Parathyroid adenoma (tissue), 2 donors: ENCODE measurements around the gene FOXJ1.

Source experiments
- H2AFZ ChIP-seq: fragments of 300-600 bp; sonication (generic); one replicate; pipeline ENCODE4 v1.7.0; 2017; ENCODE audit warnings: antibody characterized with exemption, mild to moderate bottlenecking
- H3K27ac ChIP-seq: fragments of 300-600 bp; sonication (generic); one replicate; pipeline ENCODE4 v1.7.0; 2017
- H3K27me3 ChIP-seq: fragments of 300-600 bp; sonication (generic); one replicate; pipeline ENCODE4 v1.7.0; 2017; ENCODE audit warnings: low read length; ENCODE audit not compliant: control insufficient read depth, insufficient read depth
- H3K36me3 ChIP-seq: fragments of 300-600 bp; sonication (generic); one replicate; pipeline ENCODE4 v1.7.0; 2017; ENCODE audit warnings: low read length; ENCODE audit not compliant: control insufficient read depth, insufficient read depth
- H3K4me1 ChIP-seq: fragments of 300-600 bp; sonication (generic); one replicate; pipeline ENCODE4 v1.7.0; 2017; ENCODE audit warnings: control low read depth
- H3K4me2 ChIP-seq: fragments of 300-600 bp; sonication (generic); one replicate; pipeline ENCODE4 v1.7.0; 2017; ENCODE audit warnings: low read length
- H3K4me3 ChIP-seq: fragments of 300-600 bp; sonication (generic); one replicate; pipeline ENCODE4 v1.7.0; 2017; ENCODE audit warnings: low read depth, low read length
- H3K79me2 ChIP-seq: fragments of 300-600 bp; sonication (generic); one replicate; pipeline ENCODE4 v1.7.0; 2017; ENCODE audit warnings: control low read depth
- H3K9ac ChIP-seq: fragments of 300-600 bp; sonication (generic); one replicate; pipeline ENCODE4 v1.7.0; 2017; ENCODE audit warnings: mild to moderate bottlenecking
- H3K9me3 ChIP-seq: fragments of 300-600 bp; sonication (generic); one replicate; pipeline ENCODE4 v1.7.0; 2017; ENCODE audit warnings: low read length; ENCODE audit not compliant: control insufficient read depth
- CTCF ChIP-seq: fragments of 300-600 bp; sonication (generic); IDR thresholded peaks from one replicate; pipeline ENCODE4 v1.7.0; 2017; ENCODE audit warnings: antibody characterized with exemption, mild to moderate bottlenecking
- donor health status: primary hyperparathyroidism.

Gene FOXJ1

GRCh38 chr17:76138234-76138895, 2.7 kb downstream of the FOXJ1 start:
- no peak overlapping the region for H3K27ac ChIP-seq
- peaks cover 6% of the 10 kb centered on the region for H3K4me1 ChIP-seq
- H2AFZ ChIP-seq = no peak overlapping the region
- no peak overlapping the region for H3K4me3 ChIP-seq
- TF ChIP-seq CTCF = no peak
- H3K9ac ChIP-seq = no peak overlapping the region
- no peaks in the 10 kb centered on the region for H3K79me2 ChIP-seq
- no peaks in the 10 kb centered on the region for H3K9me3 ChIP-seq
- no peaks in the 10 kb centered on the region for H3K36me3 ChIP-seq
- no peak overlapping the region for H3K4me2 ChIP-seq
- peaks cover 9% of the 10 kb centered on the region for H3K27me3 ChIP-seq

- no peak overlapping the region for H2AFZ ChIP-seq
Observed at GRCh38 chr17:76137351-76138233, 3.5 kb downstream of the FOXJ1 start.

GRCh38 chr17:76137001-76137350, 4.1 kb downstream of the FOXJ1 start:
- Histone ChIP-seq H3K4me2 (no peak overlapping the region), H3K9ac (no peak overlapping the region), H2AFZ (no peak overlapping the region), H3K36me3 (no peaks in the 10 kb centered on the region), H3K27ac (no peak overlapping the region), H3K4me3 (no peak overlapping the region), H3K27me3 (peaks cover 9% of the 10 kb centered on the region), H3K4me1 (peaks cover 6% of the 10 kb centered on the region), H3K9me3 (no peaks in the 10 kb centered on the region), H3K79me2 (no peaks in the 10 kb centered on the region)
- no peak for TF ChIP-seq CTCF

More at GRCh38 chr17:76137351-76138233, 3.5 kb downstream of the FOXJ1 start:
- H3K4me3 ChIP-seq = no peak overlapping the region
- H3K36me3 ChIP-seq = no peaks in the 10 kb centered on the region
- H3K9ac ChIP-seq = no peak overlapping the region
- peaks cover 9% of the 10 kb centered on the region for H3K27me3 ChIP-seq
- H3K79me2 ChIP-seq = no peaks in the 10 kb centered on the region
- no peak for TF ChIP-seq CTCF
- peaks cover 6% of the 10 kb centered on the region for H3K4me1 ChIP-seq
- H3K9me3 ChIP-seq = no peaks in the 10 kb centered on the region
- no peak overlapping the region for H3K27ac ChIP-seq
- no peak overlapping the region for H3K4me2 ChIP-seq

GRCh38 chr17:76136276-76137000, 4.6 kb downstream of the FOXJ1 start:
- Histone ChIP-seq H3K4me1 (peaks cover 3% of the 10 kb centered on the region), H3K4me2 (no peak overlapping the region), H3K79me2 (no peaks in the 10 kb centered on the region), H3K9ac (no peak overlapping the region), H2AFZ (no peak overlapping the region), H3K27ac (no peak overlapping the region), H3K27me3 (peaks cover 9% of the 10 kb centered on the region), H3K9me3 (no peaks in the 10 kb centered on the region), H3K36me3 (no peaks in the 10 kb centered on the region), H3K4me3 (no peak overlapping the region)
- TF ChIP-seq CTCF = no peak
